Skeletal muscle tissue (tissue), 5 donors: ENCODE data around the gene ZNF232. TPM values are rescaled to one million over a fixed set of nuclear protein-coding genes. Genes with fewer than 3 reads are reported as not detected.
"Not testable (repeated sequence)": the region's sequence is repeated elsewhere in the genome, so short reads cannot be mapped to it uniquely, and the experiment has no call there.

Source experiments
- H3K27ac ChIP-seq: one replicate; pipeline ENCODE4 v1.7.0; 2013; ENCODE audit warnings: mild to moderate bottlenecking, low read depth, low read length, inconsistent platforms
- H3K27me3 ChIP-seq, 3 donors: one replicate each; pipeline ENCODE4 v1.7.0; 2013; ENCODE audit warnings: low read length in 3 of 3; ENCODE audit not compliant: control insufficient read depth in 3 of 3, insufficient read depth in 3 of 3
- H3K36me3 ChIP-seq, 3 donors: one replicate each; pipeline ENCODE4 v1.7.0; 2013; ENCODE audit warnings: low read length in 3 of 3; ENCODE audit not compliant: control insufficient read depth in 3 of 3, insufficient read depth in 3 of 3
- H3K4me1 ChIP-seq, 3 donors: one replicate each; pipeline ENCODE4 v1.7.0; 2013; ENCODE audit warnings: low read length in 3 of 3, mild to moderate bottlenecking in 3 of 3; ENCODE audit not compliant: control insufficient read depth in 3 of 3, insufficient read depth in 3 of 3
- H3K4me3 ChIP-seq, 3 donors: one replicate each; pipeline ENCODE4 v1.7.0; 2013; ENCODE audit warnings: low read length in 3 of 3
- H3K9ac ChIP-seq, 3 donors: one replicate each; pipeline ENCODE4 v1.7.0; 2013; ENCODE audit warnings: low read length in 3 of 3, mild to moderate bottlenecking in 3 of 3, moderate library complexity in 2 of 3, low read depth in 1 of 3
- H3K9me3 ChIP-seq, 3 donors: one replicate each; pipeline ENCODE4 v1.7.0; 2013; ENCODE audit warnings: low read length in 3 of 3; ENCODE audit not compliant: control insufficient read depth in 3 of 3
- small RNA-seq: library from RNA; depleted of rRNA; stranded (forward); fragments of <200 nt; gene quantifications from one replicate; pipeline ENCODE3, GENCODE V24; 2014
- total RNA-seq: library from RNA; depleted of rRNA; stranded (reverse); fragments of >200 nt; gene quantifications from one replicate; pipeline ENCODE4 v1.2.3, GENCODE V29; 2014
- donor health status: Osteomylitis.

ZNF232 gene
- total RNA-seq, 1 donor from 2014 or later, result 6.8 TPM

- not testable (repeated sequence) for H3K36me3 ChIP-seq
Observed at GRCh38 chr17:5075472-5075871, 36.2 kb downstream of the ZNF232 start.

GRCh38 chr17:5069724-5070123 is 42.0 kb downstream of the ZNF232 start:
- Histone ChIP-seq H3K4me1 (no peaks in the 10 kb centered on the region), H3K27me3 (no peaks in the 10 kb centered on the region), H3K36me3 (no peaks in the 10 kb centered on the region), H3K27ac (no peak overlapping the region), H3K9ac (no peak overlapping the region), H3K4me3 (no peak overlapping the region), H3K9me3 (no peaks in the 10 kb centered on the region)

More at GRCh38 chr17:5075472-5075871, 36.2 kb downstream of the ZNF232 start:
- H3K27me3 ChIP-seq, H3K9ac ChIP-seq, H3K4me3 ChIP-seq, H3K27ac ChIP-seq, H3K9me3 ChIP-seq: not testable (repeated sequence)
- H3K4me1 ChIP-seq, result peaks cover 14 to 21% (median 17%) of the 10 kb centered on the region in 3 donors

GRCh38 chr17:5068236-5068635 is 43.4 kb downstream of the ZNF232 start:
- H3K9me3 ChIP-seq, result no peaks in the 10 kb centered on the region
- H3K36me3 ChIP-seq, result no peaks in the 10 kb centered on the region
- H3K27ac ChIP-seq, result no peak overlapping the region
- H3K4me1 ChIP-seq, result no peaks in the 10 kb centered on the region
- no peak overlapping the region for H3K4me3 ChIP-seq
- no peak overlapping the region for H3K9ac ChIP-seq
- H3K27me3 ChIP-seq, result no peaks in the 10 kb centered on the region

GRCh38 chr17:5065227-5065744 is 46.4 kb downstream of the ZNF232 start:
- Histone ChIP-seq H3K4me1 (no peaks in the 10 kb centered on the region), H3K27me3 (no peaks in the 10 kb centered on the region), H3K9ac (no peak overlapping the region), H3K36me3 (no peaks in the 10 kb centered on the region), H3K27ac (no peak overlapping the region), H3K9me3 (no peaks in the 10 kb centered on the region), H3K4me3 (no peak overlapping the region)

Small RNA genes lying within 50 kb of the gene (small RNA-seq; reads per million reads assigned to genes)
- gene AC012146.4, result not detected

Other genes with a start within 250 kb of the ZNF232 start
- 2.6 TPM for gene C17orf107, start 212.3 kb downstream of the ZNF232 start, total RNA-seq
- gene CHRNE, start 208.8 kb downstream of the ZNF232 start, total RNA-seq, result 1.0 TPM
- under 0.01 TPM for gene GP1BA, start 179.6 kb downstream of the ZNF232 start, total RNA-seq
- gene SLC25A11, start 171.8 kb downstream of the ZNF232 start, total RNA-seq, result 59.5 TPM
- gene RNF167, start 171.6 kb downstream of the ZNF232 start, total RNA-seq, result 12.0 TPM
- 137 TPM for gene PFN1, start 163.3 kb downstream of the ZNF232 start, total RNA-seq
- 2,880 TPM for gene ENO3, start 160.8 kb downstream of the ZNF232 start, total RNA-seq
- 51.7 TPM for gene SPAG7, start 144.1 kb downstream of the ZNF232 start, total RNA-seq
- 4.7 TPM for gene CAMTA2, start 124.2 kb downstream of the ZNF232 start, total RNA-seq
- gene INCA1, start 114.4 kb downstream of the ZNF232 start, total RNA-seq, result not detected
- gene KIF1C, start 113.9 kb downstream of the ZNF232 start, total RNA-seq, result 47.5 TPM
- not detected for gene SLC52A1, start 76.5 kb downstream of the ZNF232 start, total RNA-seq
- gene ZFP3, start 33.4 kb downstream of the ZNF232 start, total RNA-seq, result 6.3 TPM
- 3.7 TPM for gene USP6, start 4.2 kb upstream of the ZNF232 start, total RNA-seq
- gene ZNF594, start 80.0 kb upstream of the ZNF232 start, total RNA-seq, result 8.9 TPM
- 2.1 TPM for gene SCIMP, start 123.0 kb upstream of the ZNF232 start, total RNA-seq
- 26.6 TPM for gene RABEP1, start 170.4 kb upstream of the ZNF232 start, total RNA-seq